ENCODE data around the gene ANKRD26. TPM values are rescaled to one million over a fixed set of nuclear protein-coding genes. Genes with fewer than 3 reads are reported as not detected.

The ANKRD26 gene
- 2.8 and 4.1 TPM in 2 replicates for total RNA-seq

GRCh38 chr10:27099916-27100812 lies at the start of gene ANKRD26:
TSS of gene ANKRD26 (minus strand) at chr10:27100494. CDS start at chr10:27100326, 168 bp downstream.

Other genes starting within 250 kb of the ANKRD26 start
- 59.0 and 63.3 TPM in 2 replicates for gene ABI1, start 239.5 kb downstream of the ANKRD26 start, total RNA-seq
- gene YME1L1, start 53.9 kb upstream of the ANKRD26 start, total RNA-seq: 119 and 131 TPM in 2 replicates
- 6.7 and 10.4 TPM in 2 replicates for gene MASTL, start 54.9 kb upstream of the ANKRD26 start, total RNA-seq
- gene ACBD5, start 140.3 kb upstream of the ANKRD26 start, total RNA-seq: 14.5 and 17.5 TPM in 2 replicates

Measured in tracheal epithelial cell (primary cell).